Endothelial cell of umbilical vein (primary cell): ENCODE measurements around the gene LGMN. TPM values are rescaled to one million over a fixed set of nuclear protein-coding genes. Genes with fewer than 3 reads are reported as not detected.

Experiments
- BruUV-seq: library from RNA; stranded (reverse); fragments of 400-500 nt; replicated peaks from 2 replicates; lab custom pipeline; 2021; lab: Mats Ljungman, UMichigan
- CTCF ChIA-PET: fragments of 300-600, 350-600 bp; sonication (Branson Sonifier 250); formaldehyde crosslinking; loops from one replicate; lab custom pipeline; 2021; ENCODE audit warnings: antibody characterized with exemption, inconsistent platforms; lab: Charles Lee
- POLR2A ChIA-PET: fragments of 300-600, 350-600 bp; sonication (Branson Sonifier 250); formaldehyde crosslinking; loops from one replicate; lab custom pipeline; 2021; ENCODE audit warnings: antibody characterized with exemption, inconsistent platforms; lab: Charles Lee
- DNase-seq: peaks from one replicate; pipeline ENCODE4 v3.0.0-alpha.2; 2011; ENCODE audit warnings: low read depth, low spot score
- FAIRE-seq: peaks from 2 replicates; lab custom pipeline; 2011; peaks lifted over from hg19 to GRCh38; lab: Jason Lieb, UNC
- H2AFZ ChIP-seq: 2 replicates; pipeline ENCODE4 v1.6.0; 2012; ENCODE audit warnings: low read depth, low read length, control low read depth, inconsistent platforms
- H3K27ac ChIP-seq: 2 replicates; pipeline ENCODE4 v1.5.1; 2011; ENCODE audit warnings: low read depth, mild to moderate bottlenecking, control low read depth, low read length, moderate library complexity; ENCODE audit not compliant: insufficient read depth
- H3K27me3 ChIP-seq, 2 experiments: 2 replicates each; pipeline versions ENCODE4 v1.6.0 to v1.6.1; 2011; ENCODE audit warnings: low read length in 2 of 2, mixed read lengths in 1 of 2; ENCODE audit not compliant: control insufficient read depth in 2 of 2, insufficient read depth in 2 of 2
- H3K36me3 ChIP-seq, 2 experiments: 2 replicates in 1 of 2; 3 replicates in 1 of 2; pipeline ENCODE4 v1.5.1; 2011; ENCODE audit warnings: low read length in 2 of 2, mild to moderate bottlenecking in 1 of 2, moderate library complexity in 1 of 2; ENCODE audit not compliant: control insufficient read depth in 2 of 2, insufficient read depth in 2 of 2; ENCODE audit errors: extremely low read depth in 1 of 2
- H3K4me1 ChIP-seq: 3 replicates; pipeline ENCODE4 v1.5.1; 2011; ENCODE audit warnings: mild to moderate bottlenecking, low read length; ENCODE audit not compliant: control insufficient read depth, insufficient read depth; ENCODE audit errors: extremely low read depth
- H3K4me2 ChIP-seq: 2 replicates; pipeline ENCODE4 v1.6.1; 2011; ENCODE audit warnings: low read length, control low read depth, mixed read lengths; ENCODE audit not compliant: insufficient read depth
- H3K4me3 ChIP-seq, 3 experiments: fragments of 200-600 bp in 1 of 3; sonication (generic), shearing (Covaris generic) in 1 of 3; replicated peaks in 1 of 3; 2 replicates each; pipeline ENCODE4 v1.5.1; 2011 to 2016; ENCODE audit warnings: control low read depth in 3 of 3, low read length in 3 of 3, mild to moderate bottlenecking in 2 of 3, inconsistent platforms in 1 of 3, low read depth in 1 of 3, moderate library complexity in 1 of 3; ENCODE audit not compliant: insufficient read depth in 1 of 3
- H3K79me2 ChIP-seq: 2 replicates; pipeline ENCODE4 v1.6.0; 2012; ENCODE audit warnings: low read length, inconsistent platforms; ENCODE audit not compliant: control insufficient read depth, insufficient read depth
- H3K9ac ChIP-seq: replicated peaks from 2 replicates; pipeline ENCODE3; 2011; ENCODE audit warnings: low read length, control low read depth; ENCODE audit not compliant: insufficient read depth; ENCODE audit errors: extremely low read depth
- H3K9me1 ChIP-seq: replicated peaks from 3 replicates; pipeline ENCODE4 v1.6.0; 2011; ENCODE audit warnings: mild to moderate bottlenecking, low read length; ENCODE audit not compliant: control insufficient read depth, insufficient read depth; ENCODE audit errors: extremely low read depth
- H3K9me3 ChIP-seq: replicated peaks from 2 replicates; pipeline ENCODE4 v1.5.1; 2012; ENCODE audit warnings: low read length, inconsistent platforms; ENCODE audit not compliant: control insufficient read depth, insufficient read depth
- H4K20me1 ChIP-seq: replicated peaks from 2 replicates; pipeline ENCODE3; 2011; ENCODE audit warnings: mild to moderate bottlenecking, low read length; ENCODE audit not compliant: control insufficient read depth, insufficient read depth; ENCODE audit errors: extremely low read depth
- EZH2 ChIP-seq: IDR thresholded peaks from 2 replicates; pipeline ENCODE4 v1.6.1; 2012; ENCODE audit warnings: borderline replicate concordance, low read depth, mild to moderate bottlenecking, moderate library complexity, low read length, inconsistent platforms; ENCODE audit not compliant: severe bottlenecking
- FOS ChIP-seq: IDR thresholded peaks from 2 replicates; pipeline ENCODE4 v1.6.1; 2011; ENCODE audit warnings: mild to moderate bottlenecking, low read length, moderate library complexity, borderline replicate concordance; ENCODE audit not compliant: insufficient read depth
- GATA2 ChIP-seq: IDR thresholded peaks from 2 replicates; pipeline ENCODE4 v1.7.0; 2011; ENCODE audit warnings: low read depth, mild to moderate bottlenecking, moderate library complexity, mixed read lengths, low read length; ENCODE audit not compliant: insufficient read length, insufficient read depth
- JUN ChIP-seq: IDR thresholded peaks from 2 replicates; pipeline ENCODE4 v1.6.1; 2011; ENCODE audit warnings: borderline replicate concordance, low read depth; ENCODE audit not compliant: insufficient read length, insufficient read depth
- MYC ChIP-seq: IDR thresholded peaks from one replicate; pipeline ENCODE4 v1.6.1; 2011; ENCODE audit warnings: mild to moderate bottlenecking, low read depth, low read length
- POLR2A ChIP-seq: IDR thresholded peaks from 2 replicates; pipeline ENCODE4 v1.6.1; 2012; ENCODE audit warnings: low read depth, mild to moderate bottlenecking, control low read depth, low read length
- POLR2AphosphoS5 ChIP-seq: IDR thresholded peaks from 2 replicates; pipeline ENCODE4 v1.6.1; 2012; ENCODE audit warnings: low read depth, mild to moderate bottlenecking, control low read depth, low read length, moderate library complexity; ENCODE audit not compliant: insufficient read depth
- dilution Hi-C: fragments of 300-500 bp; cut with MboI; formaldehyde crosslinking; loops from one replicate; pipeline ENCODE4 v1.15.0; 2019; ENCODE audit warnings: low sequenced_read_pairs; ENCODE audit not compliant: extremely low pct_ligation_motif_present
- intact Hi-C: fragments of 100-400 bp; cut with micrococcal nuclease; formaldehyde crosslinking; loops from one replicate; pipeline ENCODE4 v1.10.0; 2022
- polyA plus RNA-seq, 4 experiments: library from polyadenylated mRNA; depleted of rRNA in 3 of 4; stranded (reverse) in 3 of 4; unstranded in 1 of 4; fragments of >200 nt; gene quantifications; 2 replicates each; pipeline versions ENCODE4 v1.2.1 to v1.2.3, GENCODE V29; 2011 to 2012; ENCODE audit warnings: missing spikeins in 1 of 4
- total RNA-seq: library from RNA; stranded (reverse); gene quantifications from 2 replicates; pipeline ENCODE4 v1.2.3, GENCODE V29; 2021
- TF ChIP-seq, protein P1 (sequence below): IDR thresholded peaks from 2 replicates; pipeline ENCODE4 v1.6.1; 2011; ENCODE audit not compliant: insufficient read depth, insufficient read length
- TF ChIP-seq, protein P2 (sequence below), 2 donors: IDR thresholded peaks; 1 replicate in 1 of 2; 2 replicates in 1 of 2; pipeline ENCODE4 v1.5.1; 2011; ENCODE audit warnings: low read length in 2 of 2, mild to moderate bottlenecking in 2 of 2, moderate library complexity in 2 of 2, control low read depth in 1 of 2, inconsistent platforms in 1 of 2, low read depth in 1 of 2; ENCODE audit not compliant: insufficient read depth in 1 of 2; ENCODE audit errors: extremely low read depth in 1 of 2

The LGMN gene
- total and polyA plus RNA-seq, 2 donors (not counting 3 experiments of a cell fraction or from before 2014, with no cell fraction given) = 56.7 to 99.2 TPM

DNA sequence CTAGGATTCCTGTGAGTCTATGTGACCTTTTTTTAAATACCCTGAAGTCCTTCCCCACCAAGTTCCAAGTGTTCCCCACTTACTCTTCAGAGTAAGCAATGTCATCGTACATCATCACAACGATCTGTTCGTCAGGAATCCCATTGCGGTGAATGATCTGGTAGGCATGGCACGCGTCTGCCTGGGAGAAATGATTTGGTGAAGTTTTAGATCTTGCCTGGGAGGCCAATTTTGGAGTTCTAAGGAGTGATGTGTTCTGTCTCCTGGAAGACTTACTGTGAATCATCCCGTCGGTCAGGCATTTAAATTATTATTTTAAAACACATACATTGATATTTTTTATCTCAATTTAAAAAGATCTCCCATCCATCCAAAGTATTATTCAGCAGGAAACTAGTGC lies 29.8 kb downstream of the LGMN start:
- POLR2A ChIA-PET = no interaction called here
- TF ChIP-seq GATA2 = no peak
- TF ChIP-seq MYC = no peak
- TF ChIP-seq POLR2A = no peak
- TF ChIP-seq POLR2AphosphoS5 = no peak
- TF ChIP-seq, protein P1, sequence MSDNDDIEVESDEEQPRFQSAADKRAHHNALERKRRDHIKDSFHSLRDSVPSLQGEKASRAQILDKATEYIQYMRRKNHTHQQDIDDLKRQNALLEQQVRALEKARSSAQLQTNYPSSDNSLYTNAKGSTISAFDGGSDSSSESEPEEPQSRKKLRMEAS = no peak
- TF ChIP-seq, protein P2, sequence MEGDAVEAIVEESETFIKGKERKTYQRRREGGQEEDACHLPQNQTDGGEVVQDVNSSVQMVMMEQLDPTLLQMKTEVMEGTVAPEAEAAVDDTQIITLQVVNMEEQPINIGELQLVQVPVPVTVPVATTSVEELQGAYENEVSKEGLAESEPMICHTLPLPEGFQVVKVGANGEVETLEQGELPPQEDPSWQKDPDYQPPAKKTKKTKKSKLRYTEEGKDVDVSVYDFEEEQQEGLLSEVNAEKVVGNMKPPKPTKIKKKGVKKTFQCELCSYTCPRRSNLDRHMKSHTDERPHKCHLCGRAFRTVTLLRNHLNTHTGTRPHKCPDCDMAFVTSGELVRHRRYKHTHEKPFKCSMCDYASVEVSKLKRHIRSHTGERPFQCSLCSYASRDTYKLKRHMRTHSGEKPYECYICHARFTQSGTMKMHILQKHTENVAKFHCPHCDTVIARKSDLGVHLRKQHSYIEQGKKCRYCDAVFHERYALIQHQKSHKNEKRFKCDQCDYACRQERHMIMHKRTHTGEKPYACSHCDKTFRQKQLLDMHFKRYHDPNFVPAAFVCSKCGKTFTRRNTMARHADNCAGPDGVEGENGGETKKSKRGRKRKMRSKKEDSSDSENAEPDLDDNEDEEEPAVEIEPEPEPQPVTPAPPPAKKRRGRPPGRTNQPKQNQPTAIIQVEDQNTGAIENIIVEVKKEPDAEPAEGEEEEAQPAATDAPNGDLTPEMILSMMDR (IDR thresholded peaks at IDR 0.05; ENCODE audit: extremely low read depth in 1 of 2, insufficient read depth in 1 of 2, low read depth in 1 of 2, low read length in 2 of 2) = no peak
- no peak for TF ChIP-seq FOS
- TF ChIP-seq JUN = no peak
- TF ChIP-seq EZH2 = no peak
- FAIRE-seq (no peak), DNase-seq (no peak)
- CTCF ChIA-PET = interaction anchor here (1.1 to 2.7 kb wide), 2 partner anchors 10 to 65 kb away, joined by 4 to 16 read pairs; no protein-coding TSS in a partner anchor
- Histone ChIP-seq H3K9me3 (no peaks in the 10 kb centered on the region), H3K27me3 (no peaks in the 10 kb centered on the region), H3K4me2 (no peak overlapping the region), H4K20me1 (no peaks in the 10 kb centered on the region), H3K4me3 (no peak overlapping the region), H3K36me3 (no peaks in the 10 kb centered on the region), H3K9ac (no peak overlapping the region), H3K9me1 (no peaks in the 10 kb centered on the region), H2AFZ (no peak overlapping the region), H3K27ac (no peak overlapping the region), H3K79me2 (no peaks in the 10 kb centered on the region), H3K4me1 (no peaks in the 10 kb centered on the region)
- no TSS peak for BruUV-seq
- dilution Hi-C loops = no loop called here
- intact Hi-C loops = no loop called here
